Stimulated activated CD4-positive, alpha-beta T cell treated with anti-CD3 and anti-CD28 coated beads, Interleukin-1b, Interleukin-23, amount 100 ng/mL, for 24 hours (primary cell): ENCODE data around the gene BYSL.

Experiments used
- DNase-seq, 4 experiments: peaks; one replicate each; pipeline ENCODE4 v3.0.0-alpha.2; 2020; ENCODE audit warnings: low read depth in 4 of 4, low spot score in 1 of 4

Gene BYSL, protein sequence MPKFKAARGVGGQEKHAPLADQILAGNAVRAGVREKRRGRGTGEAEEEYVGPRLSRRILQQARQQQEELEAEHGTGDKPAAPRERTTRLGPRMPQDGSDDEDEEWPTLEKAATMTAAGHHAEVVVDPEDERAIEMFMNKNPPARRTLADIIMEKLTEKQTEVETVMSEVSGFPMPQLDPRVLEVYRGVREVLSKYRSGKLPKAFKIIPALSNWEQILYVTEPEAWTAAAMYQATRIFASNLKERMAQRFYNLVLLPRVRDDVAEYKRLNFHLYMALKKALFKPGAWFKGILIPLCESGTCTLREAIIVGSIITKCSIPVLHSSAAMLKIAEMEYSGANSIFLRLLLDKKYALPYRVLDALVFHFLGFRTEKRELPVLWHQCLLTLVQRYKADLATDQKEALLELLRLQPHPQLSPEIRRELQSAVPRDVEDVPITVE

DNA sequence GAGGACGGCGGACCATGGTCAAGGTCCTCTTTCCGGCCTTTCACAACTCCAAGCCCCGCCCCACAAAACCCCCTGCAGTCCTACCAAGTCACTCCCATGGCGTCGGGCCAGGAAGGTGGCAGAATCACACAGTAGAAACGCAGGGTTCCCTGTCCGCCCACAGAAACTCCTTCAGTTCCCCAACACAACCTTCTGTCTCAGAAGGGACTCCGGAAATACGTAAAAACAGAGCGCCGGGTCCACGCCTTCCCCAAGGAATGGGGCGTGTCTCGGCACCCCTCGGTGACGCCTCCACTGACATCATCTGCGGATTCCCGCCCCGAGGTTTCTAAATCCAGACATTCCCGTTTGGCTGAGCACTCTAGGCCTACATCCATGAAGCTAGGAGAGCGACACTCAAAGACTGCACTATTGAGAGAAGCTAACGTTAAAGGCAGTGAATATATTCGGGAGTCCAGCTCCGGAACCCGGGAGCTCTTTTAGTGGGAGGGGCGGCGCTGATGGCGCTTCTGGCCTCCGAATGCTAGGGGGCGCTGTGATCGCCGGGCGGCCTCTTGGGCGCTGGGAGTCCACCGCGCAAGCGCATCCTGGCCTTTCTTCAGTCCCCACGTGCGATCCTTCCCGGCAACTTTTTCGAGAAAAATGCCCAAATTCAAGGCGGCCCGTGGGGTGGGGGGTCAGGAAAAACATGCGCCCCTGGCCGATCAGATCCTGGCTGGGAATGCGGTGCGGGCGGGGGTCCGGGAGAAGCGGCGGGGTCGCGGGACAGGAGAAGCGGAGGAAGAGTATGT is at the start of gene BYSL, which contains the start of gene MED20:
BYSL (plus strand) TSS at position 579 of the 791 bp plus-strand sequence; CDS start at position 643, 64 bp downstream.
MED20 (minus strand) TSS at position 219 of the 791 bp plus-strand sequence; CDS start at position 98, 121 bp downstream.
- peak; percentile 92 to 97 (median 92) for DNase-seq

DNA sequence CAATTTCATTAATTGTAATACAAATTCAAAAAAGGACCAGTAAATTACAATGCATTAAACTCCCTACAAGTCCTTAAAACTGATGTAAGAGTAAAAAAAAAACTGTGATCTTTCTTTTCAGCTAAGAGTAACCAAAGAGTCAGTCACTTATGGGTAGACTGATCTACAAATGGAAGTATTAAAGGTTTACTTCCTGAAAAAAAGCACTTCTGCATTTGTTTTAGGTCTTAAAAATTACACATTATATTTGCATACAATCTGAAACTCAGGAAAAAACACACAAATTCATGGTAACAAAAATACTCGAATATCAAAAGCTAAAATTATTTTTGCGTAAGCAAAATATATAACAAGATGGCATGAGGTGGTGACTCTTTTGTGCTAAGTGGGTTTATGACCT is 49.6 kb upstream of the BYSL start:
- DNase-seq, result no peak

DNA sequence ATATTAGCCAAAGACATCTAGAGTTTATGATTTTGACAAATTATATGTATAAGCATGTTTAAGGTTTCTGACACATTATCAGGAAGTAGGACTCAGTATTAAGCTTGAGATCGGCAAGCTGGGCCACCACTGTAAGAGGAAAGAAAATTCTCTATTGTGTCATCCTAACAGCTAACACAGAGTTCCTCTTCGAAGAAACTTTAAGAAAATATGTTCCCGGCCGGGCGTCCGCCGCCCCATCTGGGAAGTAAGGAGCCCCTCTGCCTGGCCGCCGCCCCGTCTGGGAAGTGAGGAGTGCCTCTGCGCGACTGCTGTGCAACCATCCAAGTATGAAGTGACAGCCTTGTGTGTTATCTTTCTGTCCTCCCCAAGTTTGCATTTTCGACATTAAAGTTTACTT is 49.2 kb upstream of the BYSL start:
- no peak for DNase-seq

DNA sequence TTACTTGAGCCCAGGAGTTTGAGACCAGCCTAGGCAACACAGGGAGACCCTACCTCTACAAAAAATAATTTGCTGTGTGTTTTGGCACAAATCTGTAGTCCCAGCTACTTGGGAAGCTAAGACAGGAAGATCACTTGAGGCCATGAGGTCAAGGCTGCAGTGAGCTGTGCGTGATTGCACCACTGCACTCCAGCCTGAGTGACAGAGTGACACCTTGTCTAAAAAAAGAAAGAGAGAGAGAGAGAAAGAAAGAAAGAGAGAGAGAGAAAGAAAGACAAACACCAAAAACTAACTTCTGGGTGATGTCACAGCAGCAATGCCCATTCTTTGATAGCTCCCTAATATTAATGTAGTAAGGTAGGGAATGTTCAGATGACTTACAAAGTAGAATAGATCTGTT is 46.6 kb upstream of the BYSL start:
- no peak for DNase-seq

DNA sequence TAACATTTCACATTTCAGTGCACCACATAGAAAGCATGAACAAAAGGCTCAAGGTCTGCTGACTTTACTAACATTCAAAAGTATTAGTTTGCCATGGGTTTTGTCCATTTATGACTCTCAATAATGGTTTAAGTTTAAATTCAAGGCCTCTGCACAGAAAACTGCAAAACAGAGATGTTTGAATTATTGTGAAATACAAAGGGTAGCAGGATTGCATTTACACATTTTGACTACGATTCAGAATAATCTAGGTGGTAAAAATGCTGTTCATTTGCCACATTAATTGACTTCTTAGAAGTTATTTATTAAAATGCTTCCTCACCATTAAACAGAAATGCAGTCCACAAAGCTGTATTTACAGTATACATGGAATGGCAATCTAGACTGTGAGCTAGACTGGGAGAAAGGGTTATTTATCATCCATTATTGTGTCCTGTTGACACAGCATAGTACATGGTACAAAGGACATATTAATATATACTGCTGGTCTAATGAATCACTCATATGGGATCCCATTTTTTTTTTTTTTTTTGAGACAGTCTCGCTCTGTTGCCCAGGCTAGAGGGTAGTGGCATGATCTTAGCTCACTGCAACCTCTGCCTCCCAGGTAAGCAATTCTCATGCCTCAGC is 44.1 kb upstream of the BYSL start:
- no peak for DNase-seq

DNA sequence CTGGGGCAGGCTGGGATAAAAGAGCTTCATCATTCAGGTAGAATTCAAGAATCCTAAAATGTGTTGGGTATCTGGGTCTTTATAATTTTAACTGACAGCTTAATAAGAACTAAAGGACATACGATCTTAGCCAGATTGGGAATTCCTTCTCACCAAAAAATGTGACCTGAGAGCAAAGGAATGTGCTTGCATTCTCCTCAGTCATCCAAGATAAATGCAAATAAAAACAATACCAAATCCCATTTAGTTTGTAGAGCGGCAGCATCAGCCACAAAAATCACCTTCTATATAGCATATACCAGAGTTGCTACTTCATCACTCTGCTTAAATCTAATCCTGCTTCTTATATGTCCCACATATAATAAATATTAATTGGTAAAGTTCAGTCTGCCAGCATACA is 43.1 kb upstream of the BYSL start:
- no peak for DNase-seq

DNA sequence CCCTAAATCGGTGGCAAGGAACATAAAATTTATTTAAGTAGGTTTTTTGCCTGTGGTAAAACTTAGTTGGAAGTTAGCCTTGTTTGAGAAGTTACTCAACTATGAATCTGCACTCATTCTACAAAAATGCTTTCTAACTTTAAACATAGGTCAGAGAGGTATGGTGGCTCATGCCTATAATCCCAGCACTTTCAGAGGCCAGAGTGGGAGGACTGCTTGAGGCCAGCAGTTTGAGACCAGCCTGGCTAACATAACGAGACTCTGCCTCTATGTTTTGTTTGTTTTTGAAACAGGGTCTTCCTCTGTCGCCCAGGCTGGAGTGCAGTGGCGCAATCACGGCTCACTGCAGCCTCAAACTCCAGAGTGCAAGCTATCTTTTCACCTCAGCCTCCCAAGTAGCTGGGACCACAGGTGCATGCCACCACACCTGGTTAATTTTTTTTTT is 42.3 kb upstream of the BYSL start:
- no peak for DNase-seq

DNA sequence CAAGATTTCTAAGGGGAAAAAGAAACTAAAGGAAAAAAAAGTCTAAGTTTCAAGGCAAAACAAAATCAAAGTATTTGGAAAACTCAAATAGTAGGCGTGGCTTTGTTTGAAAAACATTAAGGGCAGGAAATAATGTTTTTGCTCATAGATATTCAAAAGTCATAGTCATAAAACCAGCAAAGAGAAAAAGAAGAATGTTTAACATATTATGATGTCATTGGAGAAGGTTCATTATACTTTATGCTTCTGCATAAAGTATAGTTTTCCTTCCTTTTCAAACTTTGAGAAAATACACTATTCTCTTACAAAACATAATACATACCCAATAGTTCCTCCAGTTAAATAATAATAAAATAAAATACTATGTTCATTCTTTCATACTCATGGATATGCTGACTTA is 39.8 kb upstream of the BYSL start:
- no peak for DNase-seq

DNA sequence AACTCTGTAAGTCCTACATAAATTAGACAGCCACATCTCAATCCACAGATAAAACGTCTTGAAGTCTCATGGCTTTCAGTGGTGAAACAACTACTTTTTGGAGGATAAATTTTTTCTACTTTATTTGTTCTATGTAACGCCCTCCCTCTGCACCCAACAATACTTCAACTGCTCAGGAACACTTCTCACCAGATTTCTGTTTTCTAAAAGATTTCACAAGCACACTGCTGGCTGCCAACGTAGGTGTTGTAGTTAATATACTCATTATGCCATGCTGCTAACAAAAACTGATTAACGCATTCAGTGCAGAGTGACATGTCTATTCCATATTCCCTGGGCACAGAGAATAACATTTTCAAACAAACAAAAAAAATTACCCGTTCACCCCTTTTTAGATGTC is 36.3 kb upstream of the BYSL start:
- DNase-seq, result no peak

DNA sequence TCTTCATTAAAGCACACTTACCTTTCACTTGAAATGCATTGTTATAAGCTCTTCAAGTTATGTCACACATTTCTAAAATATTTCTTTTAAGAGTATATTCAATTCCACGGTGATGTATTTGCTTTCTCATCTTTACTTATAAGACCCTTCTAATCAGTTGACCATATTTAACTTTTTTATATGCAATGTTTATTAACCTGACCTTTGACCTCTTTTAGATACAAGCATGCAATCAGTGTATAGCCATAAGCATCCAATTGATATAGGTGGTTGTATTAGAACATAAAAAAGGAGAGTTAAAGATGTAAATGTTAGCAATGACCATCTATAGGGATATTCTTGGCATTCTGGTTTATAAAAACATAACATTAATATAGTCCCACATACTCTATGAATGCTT is 35.4 kb upstream of the BYSL start:
- no peak for DNase-seq

DNA sequence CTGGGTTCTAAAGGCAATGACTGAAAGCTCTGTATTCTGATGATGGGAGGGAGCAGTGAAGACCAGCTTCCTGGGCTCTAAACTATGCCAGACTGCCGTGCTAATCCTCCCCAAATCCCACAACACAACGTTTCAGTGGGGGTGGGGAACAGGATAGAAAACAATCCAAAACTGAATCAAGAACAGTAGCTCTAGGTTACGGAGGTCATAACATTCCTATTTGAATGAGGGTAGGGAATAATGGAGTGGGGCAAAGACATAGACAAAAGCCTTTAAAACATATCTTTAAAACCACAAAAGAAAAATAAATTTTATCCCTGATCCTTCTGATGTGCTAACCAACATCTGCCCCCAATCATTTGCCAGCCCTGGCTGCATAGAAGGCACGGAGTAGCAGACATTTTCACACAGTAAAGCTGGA is 34.0 kb upstream of the BYSL start:
- DNase-seq, result no peak

DNA sequence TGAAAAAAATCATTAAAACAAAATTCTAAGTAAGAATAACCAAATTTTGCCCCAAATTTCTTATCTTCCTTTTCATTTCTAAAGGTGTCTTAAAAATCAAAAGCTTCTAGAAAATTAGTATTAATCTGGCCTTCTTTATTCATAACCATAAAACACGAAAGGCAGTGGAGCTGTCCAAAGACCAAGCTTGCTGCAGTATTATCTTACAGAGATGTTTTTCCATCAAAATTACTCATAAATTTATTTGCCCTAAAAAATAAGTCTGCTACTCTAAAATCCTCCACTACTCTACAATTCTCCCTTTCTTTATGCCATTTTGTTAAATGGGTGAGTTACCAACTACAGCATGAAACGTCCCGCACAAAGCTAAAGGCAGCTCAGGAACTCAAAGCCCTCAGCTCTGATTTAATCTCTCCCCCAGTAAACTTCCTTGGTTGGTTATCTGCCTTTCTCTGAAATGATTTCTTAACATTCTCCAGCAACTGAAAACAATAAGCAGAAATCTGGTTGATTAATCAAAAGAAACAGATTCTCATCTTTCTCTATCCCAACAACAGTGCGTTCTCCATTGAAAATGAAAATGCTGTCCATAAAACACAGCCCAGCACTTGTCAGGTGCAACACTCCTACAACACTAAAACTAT is 28.3 kb upstream of the BYSL start:
- no peak for DNase-seq

DNA sequence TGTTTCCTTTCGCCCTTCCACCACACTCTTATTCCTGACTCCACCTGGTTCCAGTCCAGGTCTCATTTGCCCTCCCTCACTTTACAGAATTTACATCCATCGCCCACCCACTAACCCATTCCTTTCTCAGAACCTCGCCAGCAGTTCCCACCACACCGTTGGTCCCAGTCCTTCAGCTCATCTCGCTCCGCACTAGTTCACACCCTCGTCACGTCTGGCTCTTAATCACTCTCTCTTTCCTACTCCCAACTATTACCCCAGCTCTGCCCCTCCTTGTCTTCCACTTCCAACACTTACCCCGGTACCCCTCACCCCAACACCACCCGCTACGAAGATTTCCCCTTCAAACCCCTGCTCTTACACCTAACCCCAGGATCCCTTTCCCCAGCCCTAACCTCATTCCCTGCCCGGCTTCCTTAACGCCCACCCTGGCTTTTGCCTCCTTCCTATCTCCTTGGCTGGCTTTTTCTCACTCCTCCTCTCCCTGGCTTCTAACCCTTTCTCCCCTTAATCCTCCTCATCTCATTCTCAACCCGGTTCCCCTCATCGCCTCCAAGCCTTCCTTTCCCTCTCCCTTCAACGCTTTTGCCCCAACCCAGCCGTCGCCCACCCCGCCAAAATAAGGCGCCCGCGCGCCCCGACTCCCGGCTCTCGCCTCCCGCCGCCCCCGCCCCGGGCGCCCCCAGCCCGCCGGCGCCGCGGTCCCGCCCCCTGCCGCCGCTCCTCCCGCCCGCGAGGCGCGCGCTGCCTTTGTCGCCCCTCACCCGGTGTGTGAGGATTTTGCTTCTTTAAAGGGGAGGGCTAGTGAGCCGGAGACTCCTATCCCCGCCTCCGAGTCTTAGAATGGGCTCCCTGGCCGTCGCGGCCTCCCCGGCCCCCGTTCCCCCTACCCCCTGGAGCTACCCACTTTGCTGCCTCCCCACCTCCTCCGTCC is 26.7 kb upstream of the BYSL start:
- DNase-seq, result no peak

DNA sequence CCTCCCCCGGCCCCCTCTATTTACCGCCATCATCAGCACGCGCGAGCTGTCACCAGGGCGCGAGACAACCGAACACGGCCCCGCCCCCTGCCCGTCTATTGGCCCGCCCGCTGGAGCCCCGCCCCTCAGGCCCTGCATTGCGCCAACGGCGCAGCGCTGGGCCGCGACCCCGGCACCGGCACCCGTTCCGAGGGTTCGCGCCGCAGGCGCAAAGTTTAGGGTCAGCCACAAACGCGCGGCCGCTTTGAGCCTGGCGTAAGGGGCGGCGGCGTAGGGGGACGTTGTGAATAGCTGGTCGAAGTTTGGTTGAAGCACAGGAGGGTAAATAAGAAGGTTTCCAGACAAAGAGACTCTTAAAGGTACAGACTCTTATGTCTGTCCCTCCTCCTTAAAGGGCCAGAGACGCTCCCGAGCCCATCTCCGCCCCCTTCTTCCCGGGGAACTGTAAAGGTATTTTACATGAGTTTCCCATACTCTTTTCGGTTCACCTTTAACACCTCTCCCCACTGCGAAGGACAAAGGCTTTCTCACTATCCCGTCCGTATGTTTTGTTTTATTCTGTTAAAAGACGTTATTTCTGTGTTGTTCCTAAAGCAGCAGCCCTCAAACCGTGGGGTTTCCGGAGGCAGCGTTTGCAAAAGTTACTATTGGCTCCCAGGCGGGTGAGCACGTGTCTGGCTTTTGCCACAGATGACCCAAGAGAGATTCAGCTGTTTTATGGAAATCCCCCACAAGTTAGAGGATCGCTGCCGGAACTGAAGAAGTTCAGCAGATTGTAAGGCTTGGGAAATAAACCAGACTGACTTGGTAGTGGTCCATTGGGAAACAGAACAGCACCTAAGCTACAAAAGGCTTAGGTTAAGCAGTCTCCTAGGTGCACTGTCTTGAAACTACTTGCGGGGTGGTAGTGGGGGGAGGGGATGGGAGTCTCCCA is 25.7 kb upstream of the BYSL start, which contains the start of gene USP49:
USP49 (minus strand) TSS at position 76 of the 934 bp plus-strand sequence. CDS start 88,392 bp downstream, outside the sequence.
- peak; percentile 87 to 95 (median 92) for DNase-seq

DNA sequence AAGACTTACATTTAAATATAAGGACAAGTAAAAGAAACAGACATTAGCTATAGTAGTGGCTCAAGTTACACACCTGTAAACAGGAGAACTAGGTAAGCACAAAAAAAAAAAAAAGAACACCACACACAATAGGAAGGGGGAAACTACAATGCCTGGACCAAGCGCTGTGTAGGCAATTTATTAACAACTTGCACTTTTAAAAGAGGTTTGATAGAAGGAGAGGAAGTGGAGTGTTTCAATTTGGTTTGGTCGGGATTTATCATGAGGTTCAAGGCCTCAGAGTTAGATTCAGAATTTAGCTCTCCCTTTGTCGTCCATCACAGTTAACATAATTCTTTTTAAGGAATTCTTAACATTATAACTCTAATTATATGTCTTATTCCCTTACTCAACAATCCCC is 25.0 kb upstream of the BYSL start:
- DNase-seq, result no peak

DNA sequence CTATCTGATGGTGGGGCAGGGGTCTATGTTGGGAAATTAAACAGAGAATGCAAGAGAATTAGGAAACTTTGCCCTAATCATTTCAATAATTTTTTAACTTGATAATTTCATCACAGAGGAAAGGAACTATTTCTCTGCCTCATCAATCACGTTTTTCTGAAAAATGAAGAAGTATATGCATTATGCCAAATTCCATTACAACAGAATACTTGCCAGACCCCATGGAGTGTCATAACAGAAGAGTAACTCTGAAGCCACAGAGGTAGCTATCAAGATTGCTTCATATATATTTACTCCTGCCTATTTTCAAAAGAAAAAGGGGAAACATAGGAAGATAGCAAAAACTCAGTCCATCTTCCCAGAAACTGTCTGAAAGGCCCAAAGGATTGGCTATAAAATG is 20.4 kb upstream of the BYSL start:
- no peak for DNase-seq

DNA sequence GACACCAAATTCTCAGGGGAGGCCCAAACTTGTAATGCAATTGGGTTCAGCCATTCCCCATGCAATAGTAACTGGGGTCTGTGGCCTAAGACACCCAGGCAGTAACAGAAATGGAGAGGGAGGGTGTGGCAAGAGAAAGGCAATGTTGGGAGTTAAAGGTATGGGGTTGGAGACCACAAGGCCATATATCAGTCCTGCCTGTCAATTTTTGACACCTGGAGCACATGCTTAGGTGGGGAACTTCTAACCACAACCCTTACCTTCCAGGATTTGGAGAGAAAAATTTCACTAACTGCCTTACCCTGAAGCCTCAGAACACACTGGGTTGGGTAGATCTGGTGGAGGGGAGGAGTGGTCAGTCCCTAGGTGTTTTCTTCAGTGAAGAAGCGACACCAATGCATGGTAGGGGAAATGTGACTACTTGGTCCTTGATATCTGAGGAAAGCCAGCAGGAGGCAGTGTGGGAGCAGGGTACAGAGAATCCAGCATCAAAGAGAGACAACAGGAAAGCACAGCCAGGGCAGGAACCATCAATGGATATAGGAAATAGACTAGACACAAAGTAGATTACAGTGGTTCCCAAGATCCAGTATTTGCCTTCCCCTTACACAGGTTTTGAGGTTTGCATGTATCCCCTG is 19.3 kb upstream of the BYSL start:
- DNase-seq, result peak in 3 of 4 experiments; percentile 13 to 36 (median 28)

DNA sequence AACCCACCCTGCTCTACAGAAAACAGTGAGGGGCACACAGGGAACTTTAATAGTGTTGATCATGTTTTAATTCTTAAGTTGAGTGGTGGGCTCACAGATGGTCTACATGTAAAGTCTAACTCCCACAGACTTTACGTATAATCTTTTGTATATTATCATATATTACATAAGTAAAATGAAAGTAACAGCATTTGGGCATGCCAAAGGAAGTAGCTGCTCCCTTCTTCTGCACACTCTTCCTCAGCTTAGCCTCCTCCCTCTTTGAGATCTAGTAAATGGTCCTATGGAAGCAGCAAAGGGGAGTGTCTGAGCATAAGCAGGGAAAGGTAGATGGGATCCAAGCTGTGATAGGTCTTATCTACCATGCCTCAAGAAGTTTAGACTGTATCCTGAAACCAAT is 11.6 kb upstream of the BYSL start:
- no peak for DNase-seq
